ENCODE data around the gene MT1B. TPM values are rescaled to one million over a fixed set of nuclear protein-coding genes. Genes with fewer than 3 reads are reported as not detected.

Gene MT1B
- total RNA-seq, 1 experiment from 2014 or later = not detected

DNA sequence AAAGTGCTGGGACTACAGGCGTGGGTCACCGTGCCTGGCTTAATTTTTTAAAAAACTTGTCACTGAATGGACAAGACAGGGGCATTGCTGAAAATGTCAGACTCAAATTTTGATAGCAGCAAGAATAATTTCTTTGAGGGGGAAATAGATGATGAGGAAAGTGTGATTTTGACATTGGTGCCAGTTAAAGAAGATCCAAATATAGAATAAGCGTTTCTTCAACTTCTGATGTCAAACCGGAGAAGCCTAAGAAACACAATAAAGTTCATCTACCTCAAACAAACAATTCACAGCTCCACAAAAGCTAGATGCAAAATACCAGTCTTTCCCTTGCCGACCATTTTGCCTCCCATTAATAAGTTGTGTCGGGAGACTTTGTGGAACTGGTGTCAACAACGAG is 35.1 kb downstream of the MT1B start:
- Mint-ChIP-seq H3K27ac (no peak overlapping the region), H3K36me3 (ENCODE audit: insufficient read depth in 1 of 3, low read depth in 3 of 3) (peaks cover 3 to 13% (median 8%) of the 10 kb centered on the region in 3 experiments; a peak in 6 of 7 replicates), H3K4me1 (peaks cover 23% of the 10 kb centered on the region in 2 experiments), H3K4me3 (no peak overlapping the region), H3K27me3 (ENCODE audit: low read depth) (peaks cover 41% of the 10 kb centered on the region), H3K9me3 (peaks cover 9 to 11% of the 10 kb centered on the region in 2 experiments)
- no peak overlapping the region for H3T11ph ChIP-seq (ENCODE audit: low read length)
- no peaks in the 10 kb centered on the region for H3K79me2 ChIP-seq (ENCODE audit: insufficient read depth, low read length)
- H3K4me1 ChIP-seq (ENCODE audit: insufficient read depth, low read length) = no peaks in the 10 kb centered on the region
- no peak overlapping the region for H3K4me2 ChIP-seq (ENCODE audit: insufficient read depth, insufficient read length, low read length)
- no peak overlapping the region for H4K91ac ChIP-seq (ENCODE audit: insufficient read length, low read depth, low read length)
- no peak overlapping the region for H3K9ac ChIP-seq (ENCODE audit: extremely low read depth, insufficient read length, low read length)
- H4K8ac ChIP-seq (replicated peaks; ENCODE audit: insufficient read length, low read depth, low read length) = no peak overlapping the region
- no peak overlapping the region for H2BK120ac ChIP-seq (ENCODE audit: low read depth, low read length, poor library complexity, severe bottlenecking)
- H3K4ac ChIP-seq (ENCODE audit: low read depth, low read length) = no peak overlapping the region
- no peak overlapping the region for H2AFZ ChIP-seq (ENCODE audit: low read length)
- H2BK15ac ChIP-seq (ENCODE audit: low read depth, low read length) = no peak overlapping the region
- no peak for DNase-seq
- no peak overlapping the region for H2BK12ac ChIP-seq (ENCODE audit: insufficient read length, low read depth, low read length)
- no peak for TF ChIP-seq CTCF (conservative IDR thresholded peaks at IDR 0.05)
- no peak overlapping the region for H2BK20ac ChIP-seq (ENCODE audit: low read depth, low read length, poor library complexity, severe bottlenecking)
- H3K14ac ChIP-seq (ENCODE audit: insufficient read depth, low read length) = no peak overlapping the region
- no peaks in the 10 kb centered on the region for H3K79me1 ChIP-seq (ENCODE audit: insufficient read depth, low read depth, low read length, poor library complexity, severe bottlenecking)
- H4K20me1 ChIP-seq (ENCODE audit: control insufficient read depth, insufficient read depth, insufficient read length) = no peaks in the 10 kb centered on the region
- H2AK5ac ChIP-seq (ENCODE audit: insufficient read length, low read length) = no peak overlapping the region
- H3K9me3 ChIP-seq (ENCODE audit: control insufficient read depth, low read depth, low read length) = no peaks in the 10 kb centered on the region
- no peaks in the 10 kb centered on the region for H3K27me3 ChIP-seq (ENCODE audit: insufficient read depth, low read length)
- H3K56ac ChIP-seq (ENCODE audit: insufficient read length, low read depth, low read length) = no peak overlapping the region
- no peak overlapping the region for H3K23ac ChIP-seq (ENCODE audit: insufficient read length, low read depth, low read length)
- no peak overlapping the region for H2BK5ac ChIP-seq (ENCODE audit: insufficient read length, low read length)
- H3K23me2 ChIP-seq (ENCODE audit: insufficient read length, low read depth, low read length, poor library complexity, severe bottlenecking) = peaks cover 6% of the 10 kb centered on the region
- H4K5ac ChIP-seq (ENCODE audit: insufficient read length, low read depth, low read length) = no peak overlapping the region
- no peak overlapping the region for H3K18ac ChIP-seq (ENCODE audit: insufficient read length, low read depth, low read length)
- no CpG with 5 or more reads among the region's 7 CpGs for WGBS (ENCODE audit: extremely low coverage, insufficient read length, low lambda C conversion rate)
- no peak overlapping the region for H3K27ac ChIP-seq (ENCODE audit: insufficient read length, low read depth, low read length)

All from H9 (cell line).